ENCODE data around the gene TMEM59L. TPM values are rescaled to one million over a fixed set of nuclear protein-coding genes. Genes with fewer than 3 reads are reported as not detected.

The TMEM59L gene
- total RNA-seq, 2 donors from 2014 or later, result 0.66 to 2.1 TPM

DNA sequence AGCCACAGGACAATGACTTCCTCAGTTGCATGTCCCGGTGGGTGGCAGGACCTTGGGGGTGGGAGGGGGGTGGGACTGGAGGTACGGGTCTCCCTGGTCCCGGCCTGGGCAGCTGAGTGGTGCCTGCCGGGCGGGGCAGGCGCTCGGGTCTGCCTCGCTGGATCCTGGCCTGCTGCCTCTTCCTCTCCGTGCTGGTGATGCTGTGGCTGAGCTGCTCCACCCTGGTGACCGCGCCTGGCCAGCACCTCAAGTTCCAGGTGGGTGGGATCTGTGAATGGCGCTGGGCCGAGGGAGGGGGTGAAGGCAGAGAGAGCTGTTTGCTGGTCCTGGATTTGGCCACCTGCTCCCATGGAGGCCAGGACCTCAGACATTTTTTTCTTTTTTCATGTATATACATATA is 5.6 kb downstream of the TMEM59L start:
- H3K27me3 ChIP-seq, result peaks cover 0 to 4% of the 10 kb centered on the region in 2 donors
- peaks cover under 1% of the 10 kb centered on the region for H3K4me1 ChIP-seq
- no peak for ATAC-seq
- WGBS, 2 donors, result 92 to 100% methylated on average over 3 to 12 of the region's 13 CpGs
- no peaks in the 10 kb centered on the region for H3K36me3 ChIP-seq (replicated peaks in 1 of 2; ENCODE audit: insufficient read depth in 1 of 2, low read depth in 2 of 2)
- no peak for DNase-seq
- intact Hi-C loops (cut with DNase I), result no loop called here
- H3K9me3 ChIP-seq, result no peaks in the 10 kb centered on the region
- TF ChIP-seq, protein P1, sequence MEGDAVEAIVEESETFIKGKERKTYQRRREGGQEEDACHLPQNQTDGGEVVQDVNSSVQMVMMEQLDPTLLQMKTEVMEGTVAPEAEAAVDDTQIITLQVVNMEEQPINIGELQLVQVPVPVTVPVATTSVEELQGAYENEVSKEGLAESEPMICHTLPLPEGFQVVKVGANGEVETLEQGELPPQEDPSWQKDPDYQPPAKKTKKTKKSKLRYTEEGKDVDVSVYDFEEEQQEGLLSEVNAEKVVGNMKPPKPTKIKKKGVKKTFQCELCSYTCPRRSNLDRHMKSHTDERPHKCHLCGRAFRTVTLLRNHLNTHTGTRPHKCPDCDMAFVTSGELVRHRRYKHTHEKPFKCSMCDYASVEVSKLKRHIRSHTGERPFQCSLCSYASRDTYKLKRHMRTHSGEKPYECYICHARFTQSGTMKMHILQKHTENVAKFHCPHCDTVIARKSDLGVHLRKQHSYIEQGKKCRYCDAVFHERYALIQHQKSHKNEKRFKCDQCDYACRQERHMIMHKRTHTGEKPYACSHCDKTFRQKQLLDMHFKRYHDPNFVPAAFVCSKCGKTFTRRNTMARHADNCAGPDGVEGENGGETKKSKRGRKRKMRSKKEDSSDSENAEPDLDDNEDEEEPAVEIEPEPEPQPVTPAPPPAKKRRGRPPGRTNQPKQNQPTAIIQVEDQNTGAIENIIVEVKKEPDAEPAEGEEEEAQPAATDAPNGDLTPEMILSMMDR (IDR thresholded peaks at IDR 0.05), result no peak
- TF ChIP-seq POLR2A (IDR thresholded peaks at IDR 0.05), result no peak
- H3K27ac ChIP-seq, result no peak overlapping the region
- no peak overlapping the region for H3K4me3 ChIP-seq

GRCh38 chr19:18620311-18620710 is 7.6 kb downstream of the TMEM59L start:
- intact Hi-C loops (cut with DNase I), result no loop called here
- Histone ChIP-seq H3K9me3 (no peaks in the 10 kb centered on the region), H3K4me3 (no peak overlapping the region), H3K27ac (no peak overlapping the region), H3K4me1 (no peaks in the 10 kb centered on the region), H3K27me3 (no peaks in the 10 kb centered on the region), H3K36me3 (replicated peaks in 1 of 2; ENCODE audit: insufficient read depth in 1 of 2, low read depth in 2 of 2) (no peaks in the 10 kb centered on the region)
- 80 to 90% methylated on average over 9 to 10 of the region's 10 CpGs for WGBS, 2 donors
- no peak for TF ChIP-seq POLR2A (IDR thresholded peaks at IDR 0.05)
- TF ChIP-seq, protein P1 (IDR thresholded peaks at IDR 0.05), result no peak
- DNase-seq (no peak), ATAC-seq (no peak)

- ATAC-seq (no peak), DNase-seq (no peak)
- 85 to 92% methylated on average over 6 to 7 of the region's 7 CpGs for WGBS, 2 donors
- no peak for TF ChIP-seq POLR2A (IDR thresholded peaks at IDR 0.05)
- TF ChIP-seq, protein P1 (IDR thresholded peaks at IDR 0.05), result no peak
- no peak overlapping the region for H3K4me3 ChIP-seq
- no peaks in the 10 kb centered on the region for H3K9me3 ChIP-seq
- H3K27me3 ChIP-seq, result no peaks in the 10 kb centered on the region
- no peaks in the 10 kb centered on the region for H3K36me3 ChIP-seq (replicated peaks in 1 of 2; ENCODE audit: insufficient read depth in 1 of 2, low read depth in 2 of 2)
- intact Hi-C loops (cut with DNase I), result no loop called here
- no peak overlapping the region for H3K27ac ChIP-seq
- H3K4me1 ChIP-seq, result no peaks in the 10 kb centered on the region
These were observed 8.2 kb downstream of the TMEM59L start for GRCh38 chr19:18620902-18621301.

- H3K27ac ChIP-seq, result no peak overlapping the region
- DNase-seq (no peak), ATAC-seq (no peak)
- intact Hi-C loops (cut with DNase I), result no loop called here
- no peaks in the 10 kb centered on the region for H3K4me1 ChIP-seq
- H3K36me3 ChIP-seq (replicated peaks in 1 of 2; ENCODE audit: insufficient read depth in 1 of 2, low read depth in 2 of 2), result no peaks in the 10 kb centered on the region
- no peaks in the 10 kb centered on the region for H3K9me3 ChIP-seq
- TF ChIP-seq, protein P1 (IDR thresholded peaks at IDR 0.05), result no peak
- TF ChIP-seq POLR2A (IDR thresholded peaks at IDR 0.05), result no peak
- H3K4me3 ChIP-seq, result no peak overlapping the region
- WGBS, 2 donors, result 63 to 72% methylated on average over 2 of the region's 2 CpGs
- H3K27me3 ChIP-seq, result no peaks in the 10 kb centered on the region
These were observed 14.2 kb downstream of the TMEM59L start for GRCh38 chr19:18626906-18627305.

All from body of pancreas (tissue), 4 donors.